ENCODE results near the gene KRT23. TPM values are rescaled to one million over a fixed set of nuclear protein-coding genes. Genes with fewer than 3 reads are reported as not detected.

Gene KRT23
- total RNA-seq, 2 donors from 2014 or later: 0.27 to 1.2 TPM

DNA sequence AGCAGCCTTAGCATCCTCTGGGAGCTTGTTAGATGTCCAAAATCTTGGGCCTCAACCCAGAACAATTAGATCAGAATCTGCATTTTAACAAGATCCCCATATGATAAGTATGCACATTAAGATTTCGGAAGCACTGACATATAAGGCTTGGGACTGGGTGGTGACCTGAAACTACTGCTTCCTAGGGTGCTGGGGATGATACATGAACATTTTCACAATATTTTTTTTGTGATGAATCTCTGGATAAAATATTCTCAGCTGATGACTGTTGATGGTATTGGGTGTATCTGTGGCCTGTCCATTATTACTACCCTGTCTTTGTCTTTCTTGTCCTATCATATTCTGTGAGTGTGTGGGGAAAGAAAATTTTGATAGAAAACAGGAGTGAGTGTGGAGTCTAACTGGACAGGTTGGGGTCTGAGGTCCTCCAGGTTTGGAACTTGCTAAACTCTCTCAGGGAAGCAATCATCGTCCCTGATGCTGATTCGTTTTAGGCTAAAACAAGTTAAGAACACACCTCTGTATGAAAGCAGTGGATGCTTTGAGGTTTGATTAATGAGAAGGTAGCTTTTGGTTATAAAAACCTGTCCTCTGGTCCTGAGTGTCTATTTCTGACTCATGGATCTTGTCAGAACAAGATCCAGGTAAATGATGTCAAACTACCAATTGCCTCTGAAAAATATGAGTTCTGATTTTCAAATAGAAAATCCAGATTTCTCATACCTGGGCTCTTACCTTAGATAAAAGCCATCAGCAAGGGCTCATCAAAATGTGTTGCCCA is 23.2 kb downstream of the KRT23 start:
- Histone ChIP-seq H3K9ac (ENCODE audit: low read depth in 2 of 2, low read length in 2 of 2) (no peak overlapping the region), H3K36me3 (no peaks in the 10 kb centered on the region), H3K27me3 (no peaks in the 10 kb centered on the region), H3K4me1 (no peaks in the 10 kb centered on the region), H3K4me3 (no peak overlapping the region), H3K27ac (no peak overlapping the region), H3K9me3 (no peaks in the 10 kb centered on the region)
- no peak for DNase-seq
- intact Hi-C loops (cut with DNase I): no loop called here
- no peak for TF ChIP-seq CTCF (IDR thresholded peaks at IDR 0.05)

DNA sequence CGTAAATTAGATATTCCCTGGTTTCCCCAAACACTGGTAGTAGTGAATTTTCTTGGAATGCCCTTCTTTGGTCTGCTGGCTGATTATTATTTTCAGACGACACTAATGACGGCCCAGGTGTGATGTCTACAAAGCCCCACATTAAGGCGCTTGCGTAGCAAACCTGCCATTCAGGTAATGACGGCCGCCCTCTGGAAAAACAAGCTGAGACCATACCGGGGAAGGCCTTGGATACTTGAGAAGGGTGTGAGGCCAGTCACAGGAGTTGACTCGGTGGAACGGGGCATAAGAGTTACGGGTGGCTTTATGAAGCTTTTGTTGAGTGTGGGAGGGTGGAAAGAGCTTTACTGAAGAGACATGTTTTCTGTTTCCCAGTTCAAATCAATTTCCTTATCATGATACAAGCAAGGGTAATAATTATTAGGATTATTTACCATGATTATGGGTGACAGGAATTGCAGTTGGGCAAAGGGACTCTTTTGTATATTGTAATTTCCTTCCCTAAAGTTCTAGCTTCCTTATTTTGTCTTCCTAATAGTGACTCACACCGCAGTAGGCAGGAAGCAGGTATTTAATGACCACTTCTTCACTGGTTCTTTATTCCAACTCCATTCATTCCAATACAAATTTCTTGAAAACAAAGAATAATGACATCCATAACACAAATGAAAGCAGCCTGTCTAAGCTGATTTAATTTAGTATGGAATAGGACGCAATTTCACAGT is 24.8 kb downstream of the KRT23 start:
- no peak for DNase-seq
- Histone ChIP-seq H3K27me3 (no peaks in the 10 kb centered on the region), H3K27ac (no peak overlapping the region), H3K9me3 (no peaks in the 10 kb centered on the region), H3K4me3 (no peak overlapping the region), H3K36me3 (no peaks in the 10 kb centered on the region), H3K4me1 (no peaks in the 10 kb centered on the region), H3K9ac (ENCODE audit: low read depth in 2 of 2, low read length in 2 of 2) (no peak overlapping the region)
- no peak for TF ChIP-seq CTCF (IDR thresholded peaks at IDR 0.05)
- intact Hi-C loops (cut with DNase I): no loop called here

GRCh38 chr17:40910441-40910841 is 27.0 kb downstream of the KRT23 start:
- Histone ChIP-seq H3K9me3 (no peaks in the 10 kb centered on the region), H3K4me3 (no peak overlapping the region), H3K36me3 (no peaks in the 10 kb centered on the region), H3K9ac (ENCODE audit: low read depth in 2 of 2, low read length in 2 of 2) (no peak overlapping the region), H3K27ac (no peak overlapping the region), H3K4me1 (no peaks in the 10 kb centered on the region), H3K27me3 (no peaks in the 10 kb centered on the region)
- TF ChIP-seq CTCF (IDR thresholded peaks at IDR 0.05): no peak
- no peak for DNase-seq
- intact Hi-C loops (cut with DNase I): no loop called here

GRCh38 chr17:40909755-40910154 is 27.7 kb downstream of the KRT23 start:
- Histone ChIP-seq H3K36me3 (no peaks in the 10 kb centered on the region), H3K27ac (no peak overlapping the region), H3K9me3 (no peaks in the 10 kb centered on the region), H3K4me1 (no peaks in the 10 kb centered on the region), H3K9ac (ENCODE audit: low read depth in 2 of 2, low read length in 2 of 2) (no peak overlapping the region), H3K27me3 (no peaks in the 10 kb centered on the region), H3K4me3 (no peak overlapping the region)
- no peak for DNase-seq
- TF ChIP-seq CTCF (IDR thresholded peaks at IDR 0.05): no peak
- intact Hi-C loops (cut with DNase I): loop anchor here (2.0 to 5.0 kb wide), 3 partner anchors 52 to 639 kb away; no protein-coding TSS in a partner anchor

DNA sequence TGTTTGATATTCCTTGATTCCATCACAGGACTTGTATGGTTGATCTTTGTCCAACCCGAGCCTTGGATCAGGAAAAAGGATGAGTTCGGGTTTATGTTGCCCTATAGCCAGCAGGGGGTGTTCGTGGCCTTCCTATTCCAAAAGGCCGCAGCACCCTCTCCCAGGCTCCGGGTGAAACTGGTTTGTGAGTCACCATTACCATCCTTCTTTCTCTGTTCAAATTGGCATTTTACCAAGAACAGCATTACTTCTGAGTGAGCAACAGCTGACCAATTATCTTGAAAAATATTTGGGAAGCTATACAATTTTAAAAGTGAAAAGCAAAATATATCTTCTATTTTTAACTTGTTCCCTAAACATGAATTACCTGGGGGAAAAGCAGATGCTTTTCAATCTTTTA is 28.1 kb downstream of the KRT23 start:
- intact Hi-C loops (cut with DNase I): loop anchor here (2.0 to 5.0 kb wide), 3 partner anchors 52 to 639 kb away; no protein-coding TSS in a partner anchor
- H3K27me3 ChIP-seq: no peaks in the 10 kb centered on the region
- TF ChIP-seq CTCF (IDR thresholded peaks at IDR 0.05): peak; percentile 56
- no peaks in the 10 kb centered on the region for H3K36me3 ChIP-seq
- no peaks in the 10 kb centered on the region for H3K9me3 ChIP-seq
- no peaks in the 10 kb centered on the region for H3K4me1 ChIP-seq
- H3K9ac ChIP-seq (ENCODE audit: low read depth in 2 of 2, low read length in 2 of 2): no peak overlapping the region
- H3K4me3 ChIP-seq: no peak overlapping the region
- no peak overlapping the region for H3K27ac ChIP-seq
- DNase-seq: peak; percentile 83

All from colonic mucosa (tissue), 4 donors.